Small intestine (tissue), 7 donors: ENCODE measurements around the gene TFCP2L1. TPM values are rescaled to one million over a fixed set of nuclear protein-coding genes. Genes with fewer than 3 reads are reported as not detected.
A peak's percentile ranks its signal among the peaks of the same experiment; 100 is the strongest.
"Not testable (repeated sequence)": the region's sequence is repeated elsewhere in the genome, so short reads cannot be mapped to it uniquely, and the experiment has no call there.

ENCODE experiments used
- DNase-seq, 2 donors: peaks; one replicate each; pipeline versions ENCODE4 v3.0.0 to v3.0.0-alpha.2; 2013
- FAIRE-seq: peaks from 2 replicates; lab custom pipeline; 2012; peaks lifted over from hg19 to GRCh38; lab: Jason Lieb, UNC
- H3K27ac ChIP-seq, 3 donors: one replicate each; pipeline ENCODE4 v1.5.1; 2013; ENCODE audit warnings: low read length in 2 of 3, mild to moderate bottlenecking in 2 of 3, control low read depth in 1 of 3, inconsistent platforms in 1 of 3, low read depth in 1 of 3, moderate library complexity in 1 of 3
- H3K27me3 ChIP-seq, 3 donors: one replicate each; pipeline ENCODE4 v1.6.1; 2013; ENCODE audit warnings: low read length in 3 of 3, inconsistent platforms in 1 of 3; ENCODE audit not compliant: control insufficient read depth in 3 of 3, insufficient read depth in 3 of 3
- H3K36me3 ChIP-seq, 3 donors: one replicate each; pipeline ENCODE4 v1.6.1; 2013; ENCODE audit warnings: low read length in 3 of 3, inconsistent platforms in 1 of 3, low read depth in 1 of 3, mild to moderate bottlenecking in 1 of 3, moderate library complexity in 1 of 3; ENCODE audit not compliant: control insufficient read depth in 3 of 3, insufficient read depth in 2 of 3
- H3K4me1 ChIP-seq, 3 donors: one replicate each; pipeline ENCODE4 v1.6.1; 2013; ENCODE audit warnings: low read length in 2 of 3, inconsistent platforms in 1 of 3, low read depth in 1 of 3, mild to moderate bottlenecking in 1 of 3, moderate library complexity in 1 of 3; ENCODE audit not compliant: control insufficient read depth in 3 of 3, insufficient read depth in 2 of 3
- H3K4me3 ChIP-seq, 3 donors: one replicate each; pipeline ENCODE4 v1.5.1; 2013; ENCODE audit warnings: low read length in 3 of 3, control low read depth in 1 of 3, inconsistent platforms in 1 of 3, low read depth in 1 of 3, mild to moderate bottlenecking in 1 of 3, moderate library complexity in 1 of 3
- H3K9me3 ChIP-seq, 2 donors: one replicate each; pipeline ENCODE4 v1.6.1; 2013; ENCODE audit warnings: low read depth in 1 of 2, low read length in 1 of 2; ENCODE audit not compliant: control insufficient read depth in 2 of 2, insufficient read depth in 1 of 2
- WGBS, 3 donors: extraction: QIAGEN DNeasy Blood & Tissue Kit; methylation state at CpG; one replicate each; pipeline ENCODE4 v1.1.7; 2013; 5-methylcytosine and 5-hydroxymethylcytosine counted together
- polyA plus RNA-seq, 4 donors: library from polyadenylated mRNA; stranded (reverse) in 3 of 4; unstranded in 1 of 4; fragments of 200-250 nt in 3 of 4; fragments of 120-200 nt in 1 of 4; gene quantifications; one replicate each; pipeline versions ENCODE4 v1.2.1 to v1.2.3, GENCODE V29; 2013
- donor health status: healthy with polysubstance abuse.
- donor health status: control.
- donor health status: control.
- donor health status: Bipolar disorder and iron deficiency.
- donor health status: healthy.

Gene TFCP2L1
- polyA plus RNA-seq, 4 donors = under 0.01 to 0.66 (median 0.37) TPM

DNA sequence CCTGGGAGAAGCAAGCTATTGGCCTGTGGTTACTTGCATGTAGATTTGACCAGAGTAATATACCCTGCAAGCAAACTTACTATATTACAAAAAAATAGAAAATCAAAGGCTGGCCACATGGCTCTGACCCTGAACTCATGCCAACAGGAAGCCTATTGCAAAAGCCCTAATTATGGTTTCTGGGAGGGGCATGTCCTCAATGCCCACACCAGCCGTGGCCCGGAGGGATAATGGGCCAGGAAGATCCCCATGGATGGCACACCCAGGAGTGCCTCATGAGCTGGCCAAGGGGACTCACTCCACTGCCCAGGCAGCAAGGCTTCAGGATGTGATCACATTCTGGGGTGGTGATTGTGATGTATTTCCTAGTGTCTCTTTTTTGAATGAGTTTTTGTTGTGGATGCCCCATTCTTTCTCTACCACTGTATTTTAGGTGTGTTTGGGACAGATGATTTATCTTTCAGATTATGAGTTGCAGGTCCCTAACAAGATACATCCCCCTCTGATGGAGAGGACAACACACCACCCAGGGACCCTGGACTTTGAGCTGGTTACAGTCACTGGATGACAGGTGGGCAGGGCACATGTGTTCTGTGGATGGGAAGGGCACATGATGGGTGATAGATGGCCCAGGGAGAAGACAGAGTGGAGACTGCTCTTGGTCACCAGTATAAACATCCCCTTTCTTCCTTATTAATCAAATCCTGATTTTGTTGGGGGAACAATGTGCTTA lies 18.7 kb upstream of the TFCP2L1 start:
- Histone ChIP-seq H3K4me1 (no peaks in the 10 kb centered on the region), H3K27me3 (peaks cover 0 to 8% (median 2%) of the 10 kb centered on the region in 3 donors), H3K27ac (no peak overlapping the region), H3K9me3 (peaks cover 0 to 3% of the 10 kb centered on the region in 2 donors), H3K36me3 (no peaks in the 10 kb centered on the region), H3K4me3 (no peak overlapping the region)
- 22 to 38% (median 27%) methylated on average over 2 of the region's 2 CpGs for WGBS, 3 donors
- DNase-seq (no peak), FAIRE-seq (no peak)

DNA sequence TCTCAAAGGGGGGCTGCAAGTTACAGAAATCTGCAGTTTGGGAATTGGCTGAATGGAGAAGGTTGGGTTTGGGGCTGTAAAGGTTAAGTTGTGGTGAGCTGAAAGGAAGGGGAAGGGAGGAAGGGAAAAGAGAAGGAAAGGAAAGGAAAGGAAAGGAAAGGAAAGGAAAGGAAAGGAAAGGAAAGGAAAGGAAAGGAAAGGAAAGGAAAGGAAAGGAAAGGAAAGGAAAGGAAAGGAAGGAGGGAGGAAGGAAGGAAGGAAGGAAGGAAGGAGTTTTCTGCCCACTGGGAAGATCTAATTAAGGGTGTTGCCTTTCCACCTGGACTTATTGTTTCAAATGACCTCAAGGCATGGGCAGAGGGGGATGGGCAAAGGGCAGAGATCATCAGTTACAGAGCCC lies 16.2 kb upstream of the TFCP2L1 start:
- not testable (repeated sequence) for H3K4me1 ChIP-seq, DNase-seq, FAIRE-seq, H3K27me3 ChIP-seq, H3K27ac ChIP-seq, H3K9me3 ChIP-seq, H3K4me3 ChIP-seq, H3K36me3 ChIP-seq

DNA sequence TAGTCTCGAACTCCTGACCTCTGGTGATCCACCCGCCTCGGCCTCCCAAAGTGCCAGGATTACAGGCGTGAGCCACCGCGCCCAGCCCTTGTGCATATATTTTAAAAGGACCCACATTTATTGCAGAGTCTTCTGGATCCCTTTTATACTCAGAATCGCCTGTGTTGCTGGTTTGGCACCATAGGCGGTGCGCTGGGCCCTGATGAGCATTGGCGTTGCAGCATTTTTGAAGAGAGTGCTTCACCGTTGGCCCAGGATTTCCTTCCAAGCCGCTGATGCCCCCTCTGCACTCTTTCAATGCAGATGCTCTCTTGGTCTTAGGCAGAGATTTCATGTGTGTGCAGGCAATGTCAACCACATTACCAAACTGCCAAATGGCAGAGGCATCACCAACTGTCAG lies 13.5 kb upstream of the TFCP2L1 start:
- H3K4me3 ChIP-seq = no peak overlapping the region
- no peaks in the 10 kb centered on the region for H3K4me1 ChIP-seq
- no peak for DNase-seq
- peaks cover 0 to 3% of the 10 kb centered on the region in 2 donors for H3K9me3 ChIP-seq
- H3K27ac ChIP-seq = no peak overlapping the region
- WGBS, 3 donors = 91 to 94% (median 92%) methylated on average over 12 of the region's 12 CpGs
- no peak for FAIRE-seq
- H3K36me3 ChIP-seq = no peaks in the 10 kb centered on the region
- peaks cover 0 to 4% (median 0%) of the 10 kb centered on the region in 3 donors for H3K27me3 ChIP-seq

DNA sequence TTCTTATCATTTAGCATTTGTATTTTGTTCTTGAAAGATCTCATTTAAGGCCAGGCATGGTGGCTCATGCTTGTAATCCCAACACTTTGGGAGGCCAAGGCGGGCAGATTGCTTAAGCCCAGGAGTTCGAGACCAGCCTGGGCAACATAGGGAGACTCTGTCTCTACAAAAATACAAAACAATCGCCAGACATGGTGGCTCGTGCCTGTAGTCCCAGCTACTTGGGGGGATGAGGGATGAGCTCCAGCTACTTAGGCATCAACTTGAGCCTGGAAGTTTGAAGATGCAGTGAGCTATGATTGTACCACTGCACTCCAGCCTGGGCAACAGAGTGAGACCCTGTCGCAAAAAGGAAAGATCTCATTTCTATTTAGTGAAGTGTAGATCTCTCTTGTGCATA lies 12.9 kb upstream of the TFCP2L1 start:
- FAIRE-seq = not testable (repeated sequence)
- WGBS, 3 donors = 76 to 86% (median 84%) methylated on average over 5 of the region's 5 CpGs

DNA sequence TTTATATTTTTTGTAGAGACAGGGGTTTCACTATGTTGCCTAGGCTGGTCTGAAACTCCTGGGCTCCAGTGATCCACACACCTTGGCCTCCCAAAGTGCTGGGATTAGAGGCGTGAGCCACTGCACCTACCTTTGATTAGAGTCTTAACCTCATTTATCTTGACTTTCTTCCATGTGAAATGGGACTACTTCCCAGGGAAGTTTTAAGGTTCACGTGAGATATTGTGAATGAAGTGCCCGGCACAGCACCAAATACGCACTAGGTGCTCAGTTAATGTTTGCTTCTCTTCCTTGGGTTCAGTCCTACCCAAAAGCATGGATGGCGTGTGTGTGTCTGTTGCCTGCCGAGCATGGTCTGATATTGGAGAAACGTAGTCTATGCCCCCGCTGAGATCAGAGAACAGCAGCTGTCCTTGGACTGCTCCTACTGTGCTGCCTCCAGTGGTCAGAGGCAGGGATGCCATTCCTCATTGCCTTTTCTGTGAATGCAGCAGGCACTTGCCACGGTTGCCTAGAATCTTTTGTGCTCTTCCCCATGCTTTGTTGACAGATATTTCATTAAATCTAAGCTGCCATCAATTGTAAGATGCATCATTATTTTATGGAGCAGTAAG lies 12.3 kb upstream of the TFCP2L1 start:
- FAIRE-seq = no peak
- peaks cover 0 to 4% (median 0%) of the 10 kb centered on the region in 3 donors for H3K27me3 ChIP-seq
- no peak overlapping the region for H3K27ac ChIP-seq
- no peak overlapping the region for H3K4me3 ChIP-seq
- peak; percentile 30 to 59 for DNase-seq
- WGBS, 3 donors = 36 to 48% (median 45%) methylated on average over 9 of the region's 9 CpGs
- H3K4me1 ChIP-seq = no peaks in the 10 kb centered on the region
- H3K36me3 ChIP-seq = no peaks in the 10 kb centered on the region
- peaks cover 0 to 3% of the 10 kb centered on the region in 2 donors for H3K9me3 ChIP-seq

More for the DNA sequence above, 12.9 kb upstream of the TFCP2L1 start:
- not testable (repeated sequence) for H3K27me3 ChIP-seq, H3K9me3 ChIP-seq, H3K27ac ChIP-seq, DNase-seq, H3K4me1 ChIP-seq, H3K36me3 ChIP-seq, H3K4me3 ChIP-seq

DNA sequence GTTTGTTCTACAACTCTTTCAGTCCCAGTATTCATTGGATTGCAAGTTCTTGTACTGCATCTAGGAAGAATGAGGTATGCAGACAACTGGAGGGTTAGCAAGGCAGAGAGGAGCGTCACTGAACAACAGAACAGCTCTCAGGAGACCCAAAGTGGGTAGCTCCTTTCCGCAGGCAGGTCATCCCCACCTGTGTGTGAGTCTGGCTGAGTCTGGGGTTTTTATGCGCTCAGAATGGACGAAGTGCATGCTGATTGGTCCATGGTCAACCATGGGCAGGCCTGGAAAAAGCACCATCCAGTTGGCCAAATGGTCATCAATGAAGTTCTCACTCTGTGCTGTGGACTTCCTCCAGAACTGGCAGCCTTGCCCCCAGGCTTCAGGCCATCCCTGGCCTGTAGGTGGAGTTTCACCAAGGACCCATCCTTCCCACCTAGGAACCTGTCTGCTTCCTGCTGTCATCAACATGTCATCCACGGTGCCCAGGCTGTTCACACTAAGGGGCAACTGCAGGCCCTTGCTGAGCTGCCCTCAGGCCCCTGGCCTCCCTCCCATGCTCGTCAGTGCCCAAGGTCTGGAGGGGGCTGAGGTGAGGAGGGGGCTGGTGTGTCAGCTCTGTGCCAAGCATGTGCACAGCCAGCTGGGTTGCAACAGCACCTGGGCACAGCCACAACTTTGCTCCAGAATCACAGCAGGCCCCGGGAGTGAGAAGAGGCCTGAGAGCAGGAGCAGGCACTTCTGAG lies 11.1 kb upstream of the TFCP2L1 start:
- FAIRE-seq = no peak
- no peak overlapping the region for H3K4me3 ChIP-seq
- WGBS, 3 donors = 87 to 91% (median 88%) methylated on average over 6 to 7 of the region's 7 CpGs
- peaks cover 0 to 2% of the 10 kb centered on the region in 2 donors for H3K9me3 ChIP-seq
- no peaks in the 10 kb centered on the region for H3K36me3 ChIP-seq
- H3K4me1 ChIP-seq = no peaks in the 10 kb centered on the region
- H3K27ac ChIP-seq = no peak overlapping the region
- peaks cover 0 to 4% (median 0%) of the 10 kb centered on the region in 3 donors for H3K27me3 ChIP-seq
- no peak for DNase-seq

DNA sequence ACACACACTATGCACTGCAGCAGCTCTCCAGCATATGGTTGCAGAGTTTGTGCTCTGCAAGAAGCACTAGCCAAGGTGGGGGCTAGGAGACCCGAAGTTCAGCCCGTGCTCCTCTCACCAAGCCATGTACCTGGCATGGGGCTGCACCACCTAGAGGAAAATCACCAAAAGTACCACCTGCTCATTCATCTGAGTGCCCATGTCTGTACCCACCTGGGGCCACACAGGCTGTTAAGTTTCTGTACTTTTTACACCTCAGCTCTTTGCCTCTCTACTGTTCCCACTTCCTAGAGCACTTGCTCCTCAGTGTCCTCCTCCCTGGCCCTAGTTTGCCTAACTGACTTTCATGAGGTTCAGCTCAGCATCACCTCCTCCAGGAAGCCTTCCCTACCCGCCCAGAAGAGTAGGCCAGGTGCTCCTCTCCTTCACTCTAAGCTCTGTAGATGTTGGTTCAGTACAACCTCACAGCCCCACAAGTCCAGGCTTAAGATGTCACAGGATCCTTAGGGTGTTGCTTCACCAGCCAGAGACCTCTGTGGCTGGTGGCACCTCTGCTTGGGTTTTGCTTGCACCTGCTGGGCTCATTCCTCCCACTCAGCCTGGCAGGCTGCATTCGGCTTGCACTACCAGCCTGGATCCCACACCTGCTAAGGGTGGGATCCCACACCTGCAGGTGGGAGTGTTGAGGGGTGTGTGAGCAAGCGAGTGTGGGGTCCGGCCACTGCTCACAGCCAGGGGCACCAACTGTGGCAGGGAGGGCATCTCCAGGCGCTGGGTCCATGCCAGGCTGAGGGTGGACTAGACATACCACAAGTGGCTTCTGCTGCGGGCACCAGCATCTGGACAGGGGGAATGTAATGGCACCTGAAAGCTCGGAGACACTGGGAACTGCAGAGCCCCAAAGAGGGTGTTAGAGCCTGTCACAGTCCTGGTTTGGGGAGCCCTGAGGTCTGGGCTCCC lies 10.2 kb upstream of the TFCP2L1 start:
- Histone ChIP-seq H3K4me1 (no peaks in the 10 kb centered on the region), H3K27ac (no peak overlapping the region), H3K9me3 (no peaks in the 10 kb centered on the region), H3K36me3 (no peaks in the 10 kb centered on the region), H3K4me3 (no peak overlapping the region), H3K27me3 (peaks cover 0 to 4% (median 0%) of the 10 kb centered on the region in 3 donors)
- no peak for FAIRE-seq
- 72 to 79% (median 79%) methylated on average over 9 of the region's 9 CpGs for WGBS, 3 donors
- no peak for DNase-seq
